Myocyte (in vitro differentiated cells): ENCODE measurements around the gene PTTG1IP. TPM values are rescaled to one million over a fixed set of nuclear protein-coding genes. Genes with fewer than 3 reads are reported as not detected.

Source experiments
- DNase-seq: peaks from one replicate; pipeline ENCODE4 v3.0.0-alpha.2; 2012; ENCODE audit warnings: low read depth
- total RNA-seq: library from RNA; depleted of rRNA; stranded (reverse); fragments of >200 nt; gene quantifications from 2 replicates; pipeline ENCODE4 v1.2.3, GENCODE V29; 2014

The PTTG1IP gene
- total RNA-seq, 1 donor from 2014 or later, result 246 TPM

GRCh38 chr21:44896561-44897286, 23.2 kb upstream of the PTTG1IP start:
- DNase-seq, result no peak

DNA sequence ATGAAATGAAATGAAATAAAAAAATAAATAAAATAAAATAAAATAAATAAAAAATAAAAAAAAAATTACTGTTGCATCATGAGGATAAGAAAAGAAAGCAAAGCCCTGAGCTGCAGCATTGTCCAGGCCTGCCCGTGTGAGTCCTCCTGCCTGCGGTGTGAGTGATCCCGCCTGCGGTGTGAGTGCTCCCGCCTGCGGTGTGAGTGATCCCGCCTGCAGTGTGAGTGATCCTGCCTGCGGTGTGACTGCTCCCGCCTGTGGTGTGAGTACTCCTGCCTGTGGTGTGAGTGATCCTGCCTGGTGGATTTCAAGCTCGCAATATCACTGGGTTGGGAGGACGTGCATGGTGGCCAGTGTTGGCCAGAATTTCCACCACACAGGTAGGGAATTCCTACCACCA, 22.4 kb upstream of the PTTG1IP start:
- no peak for DNase-seq

GRCh38 chr21:44894687-44895302, 21.3 kb upstream of the PTTG1IP start:
- no peak for DNase-seq

- no peak for DNase-seq
These were observed 20.6 kb upstream of the PTTG1IP start for GRCh38 chr21:44893948-44894656.

DNA sequence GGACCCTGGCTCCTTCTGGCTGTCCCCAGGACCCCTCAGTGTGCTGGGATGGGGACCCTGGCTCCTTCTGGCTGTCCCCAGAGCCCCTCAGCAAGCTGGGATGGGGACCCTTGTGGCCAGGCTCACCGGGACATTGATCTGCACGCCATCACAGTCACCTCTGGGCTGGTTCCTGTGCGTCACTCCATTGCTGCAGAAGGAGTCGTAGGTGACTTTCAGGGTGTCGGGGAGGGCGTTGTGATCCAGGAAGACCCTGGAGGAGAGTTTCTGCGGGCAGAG, 19.7 kb upstream of the PTTG1IP start:
- no peak for DNase-seq

DNA sequence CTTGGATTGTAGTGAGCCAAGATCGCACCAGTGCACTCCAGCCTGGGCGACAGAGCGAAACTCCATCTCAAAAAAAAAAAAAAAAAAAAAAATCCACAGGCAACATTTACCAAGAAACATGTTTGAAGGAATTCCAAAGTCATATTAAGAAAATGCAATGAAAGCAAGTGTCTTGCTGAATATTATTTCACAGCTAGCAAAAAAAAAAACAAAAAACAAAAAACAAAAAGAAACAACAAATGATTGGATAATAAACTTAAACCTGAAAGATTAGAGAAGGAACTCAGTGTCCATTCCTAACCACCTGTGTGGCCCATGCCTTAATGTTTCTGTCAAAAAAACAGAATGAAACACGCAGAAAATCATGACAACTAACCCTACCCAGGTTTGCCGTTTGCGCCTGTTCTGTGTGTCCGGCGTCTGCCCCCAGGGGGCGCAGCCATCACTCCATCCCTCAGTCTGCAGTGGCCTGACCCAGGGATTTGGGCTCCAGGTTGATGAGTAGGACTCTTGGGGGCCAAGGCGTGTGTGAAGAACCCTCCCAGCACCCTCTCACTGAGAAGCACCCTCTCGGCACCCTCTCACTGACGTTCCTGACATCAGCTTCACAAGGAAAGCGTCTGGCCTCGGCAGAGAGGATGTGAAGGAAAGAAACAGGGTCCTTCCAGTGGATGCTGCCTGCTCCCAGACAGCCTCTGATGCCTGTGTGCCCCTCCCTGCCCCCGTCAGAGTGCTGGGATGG, 19.2 kb upstream of the PTTG1IP start:
- DNase-seq, result peak; percentile 31

DNA sequence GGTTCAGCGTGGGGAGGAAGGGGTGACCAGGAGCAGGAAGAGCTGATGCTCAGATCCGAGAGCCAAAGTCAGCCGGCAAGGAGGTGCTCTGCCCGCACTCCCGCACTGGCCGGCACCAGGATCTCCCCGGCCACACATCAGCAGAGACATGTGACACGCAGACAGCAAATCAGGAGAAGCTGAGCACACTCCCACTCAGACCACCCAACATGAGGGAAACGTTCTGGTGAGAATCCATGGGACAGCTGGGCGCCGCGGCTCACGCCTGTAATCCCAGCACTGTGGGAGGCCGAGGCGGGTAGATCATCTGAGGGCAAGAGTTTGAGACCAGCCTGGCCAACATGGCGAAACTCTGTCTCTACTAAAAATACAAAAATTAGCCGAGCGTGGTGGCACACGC, 18.6 kb upstream of the PTTG1IP start:
- no peak for DNase-seq

DNA sequence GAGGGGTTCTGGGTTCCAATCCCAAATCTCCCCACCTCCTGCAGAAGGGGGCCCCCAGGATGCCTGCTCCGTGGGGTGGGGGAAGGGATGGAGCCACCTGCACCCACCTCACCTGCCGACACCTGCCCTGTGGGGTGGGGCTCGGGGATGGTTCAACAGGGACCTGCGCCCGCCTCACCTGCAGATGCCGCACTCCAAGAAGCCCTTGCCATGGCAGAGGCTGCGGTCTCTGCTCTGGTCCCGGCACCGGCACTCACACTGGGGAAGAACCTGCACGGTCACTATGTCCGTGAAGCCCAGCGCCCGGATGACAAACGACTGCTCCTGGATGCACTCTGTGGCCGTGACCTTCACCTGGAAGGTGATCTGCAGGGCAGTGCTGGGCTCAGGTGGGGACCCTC, 18.1 kb upstream of the PTTG1IP start:
- DNase-seq, result no peak

- DNase-seq, result no peak
These were observed 17.6 kb upstream of the PTTG1IP start for GRCh38 chr21:44890961-44891541.

DNA sequence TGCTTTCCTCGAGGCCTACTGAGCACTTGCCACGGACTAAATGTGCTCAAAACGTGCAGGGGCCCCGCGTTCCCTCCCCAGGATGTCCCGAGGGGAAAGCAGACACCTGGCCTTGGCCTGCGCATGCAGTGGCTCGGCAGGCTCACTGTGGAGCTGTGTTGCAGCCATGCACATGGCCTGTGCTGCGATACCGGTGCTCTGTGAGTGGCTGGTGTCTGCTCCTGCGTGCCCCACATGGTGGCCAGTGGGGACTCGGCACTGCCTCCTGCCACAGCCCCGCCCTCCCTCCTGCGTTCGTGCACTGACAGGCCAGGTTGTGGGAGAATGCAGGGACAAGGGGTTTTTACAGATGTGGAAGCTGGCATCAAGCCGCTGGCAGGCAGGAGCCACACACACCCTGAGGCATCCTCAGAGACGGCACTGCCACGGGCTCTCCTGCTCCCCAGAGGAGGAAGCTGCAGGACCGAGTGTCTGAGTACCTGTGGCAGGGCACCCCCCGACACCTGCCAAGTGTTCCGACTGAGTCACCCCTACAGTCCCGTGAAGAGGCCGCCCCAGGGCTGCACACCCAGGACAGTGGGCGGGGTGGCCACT, 16.9 kb upstream of the PTTG1IP start:
- no peak for DNase-seq

DNA sequence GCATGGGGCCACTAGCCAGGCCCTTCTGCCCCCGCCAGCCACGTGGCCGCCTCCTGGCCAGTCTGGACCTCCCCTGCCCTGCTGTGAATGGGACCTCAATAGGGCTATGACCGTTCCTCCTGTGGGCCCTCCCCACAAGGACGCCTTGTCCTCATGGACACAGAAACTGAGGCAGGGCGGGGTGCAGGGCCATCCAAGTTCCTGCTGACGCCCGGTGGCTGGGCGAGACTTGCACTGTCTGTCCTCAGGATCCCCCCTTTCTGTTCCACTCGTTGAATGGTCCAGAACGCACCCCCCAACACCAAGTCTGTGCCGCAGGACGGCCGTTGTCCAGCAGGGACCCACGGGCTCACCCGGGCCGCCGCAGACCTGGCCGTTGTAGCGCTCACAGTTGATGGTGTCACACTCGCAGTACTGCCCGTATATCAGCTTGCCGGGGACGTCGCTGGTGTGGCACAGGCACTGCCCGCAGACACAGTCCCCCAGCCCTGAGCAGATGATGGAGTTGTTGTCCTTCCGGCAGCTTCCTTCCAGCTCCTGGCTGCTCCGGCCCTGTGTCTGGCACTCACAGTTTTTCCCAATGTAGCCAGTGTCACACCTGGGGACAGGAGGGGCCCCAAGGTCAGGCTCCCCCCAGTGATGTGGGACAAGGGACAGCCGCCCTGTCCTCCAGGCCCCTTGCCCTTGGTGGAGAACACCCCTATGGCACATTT, 16.3 kb upstream of the PTTG1IP start:
- DNase-seq, result no peak

DNA sequence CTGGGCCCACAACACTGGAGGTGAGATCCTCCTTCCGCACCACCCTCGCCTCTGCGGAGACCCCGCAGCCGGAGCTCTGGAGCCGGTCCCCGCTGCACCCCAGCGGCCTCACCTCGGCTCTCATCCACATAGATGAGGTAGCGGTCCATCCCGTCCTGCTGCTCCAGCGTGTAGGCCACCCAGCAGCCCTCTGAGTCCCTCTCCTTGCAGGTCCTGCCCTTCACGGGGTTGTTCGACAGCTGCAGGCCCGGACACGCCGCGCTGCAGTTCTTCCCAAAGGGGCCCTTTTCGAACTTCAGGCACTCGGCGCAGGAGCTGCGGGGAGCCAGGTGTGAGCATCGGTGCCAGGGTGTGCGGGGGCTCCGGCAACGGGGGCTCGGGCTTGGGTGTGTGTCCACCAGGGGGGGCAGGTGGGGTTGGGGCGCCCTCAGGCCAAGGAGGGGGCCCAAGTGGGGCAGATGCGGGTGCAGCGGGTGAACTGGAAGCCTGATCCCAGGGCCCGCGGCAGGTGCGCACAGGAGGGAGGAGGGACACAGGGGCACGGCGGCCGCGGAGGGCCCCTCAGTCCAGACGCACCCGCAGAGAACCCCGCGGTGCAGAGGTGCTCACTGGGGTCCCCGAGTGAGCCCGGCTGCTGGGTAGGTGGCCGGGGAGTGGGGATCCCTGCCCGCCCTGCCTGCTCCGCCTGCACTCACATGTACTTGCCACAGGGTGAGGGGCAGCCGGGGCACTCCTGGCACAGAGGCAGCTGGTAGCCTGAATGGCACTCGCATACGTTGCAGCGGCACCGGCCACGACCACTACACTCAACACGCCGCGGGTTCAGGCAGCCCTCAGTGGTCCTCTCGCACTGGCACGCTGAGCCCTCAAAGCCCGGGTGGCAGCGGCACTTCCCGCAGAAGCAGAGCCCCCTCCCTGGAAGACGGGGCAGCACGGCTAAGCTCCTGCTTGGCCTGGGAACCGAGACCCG, 15.4 kb upstream of the PTTG1IP start:
- DNase-seq, result no peak

DNA sequence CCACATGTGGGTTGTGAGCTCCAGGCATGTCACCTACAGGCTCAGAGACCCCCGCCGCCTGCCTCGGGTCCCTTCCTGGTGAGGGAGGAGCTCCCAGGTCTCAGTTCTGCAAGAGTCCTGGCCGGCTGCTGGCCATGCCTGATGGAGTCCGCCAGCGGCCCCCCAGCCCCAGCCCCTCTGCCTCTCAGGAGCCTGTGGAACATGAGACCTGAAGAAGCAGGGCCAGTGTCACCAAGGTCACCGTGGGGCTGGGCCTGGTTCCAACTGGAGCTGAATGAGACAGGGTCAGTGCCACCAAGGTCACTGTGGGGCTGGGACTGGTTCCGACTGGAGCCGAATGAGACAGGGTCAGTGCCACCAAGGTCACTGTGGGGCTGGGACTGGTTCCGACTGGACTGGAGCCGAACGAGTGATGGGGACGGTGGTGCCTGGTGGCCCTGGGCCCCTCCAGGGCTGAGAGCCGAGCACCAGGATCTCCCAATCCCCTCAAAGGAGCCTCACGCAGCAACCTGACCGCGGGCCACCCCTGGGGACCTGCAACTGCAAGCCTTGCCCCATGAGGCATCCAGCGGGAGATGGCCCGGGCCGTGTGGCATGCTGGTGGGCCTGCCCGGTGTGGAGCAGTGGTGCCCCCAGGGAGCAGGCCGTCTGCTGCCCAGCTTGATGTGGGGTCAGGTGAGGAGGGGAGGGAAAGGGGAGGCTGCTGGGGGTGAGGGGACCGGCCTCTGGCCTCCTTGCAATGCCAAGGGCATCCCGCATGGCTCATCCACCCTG, 14.5 kb upstream of the PTTG1IP start:
- DNase-seq, result no peak

DNA sequence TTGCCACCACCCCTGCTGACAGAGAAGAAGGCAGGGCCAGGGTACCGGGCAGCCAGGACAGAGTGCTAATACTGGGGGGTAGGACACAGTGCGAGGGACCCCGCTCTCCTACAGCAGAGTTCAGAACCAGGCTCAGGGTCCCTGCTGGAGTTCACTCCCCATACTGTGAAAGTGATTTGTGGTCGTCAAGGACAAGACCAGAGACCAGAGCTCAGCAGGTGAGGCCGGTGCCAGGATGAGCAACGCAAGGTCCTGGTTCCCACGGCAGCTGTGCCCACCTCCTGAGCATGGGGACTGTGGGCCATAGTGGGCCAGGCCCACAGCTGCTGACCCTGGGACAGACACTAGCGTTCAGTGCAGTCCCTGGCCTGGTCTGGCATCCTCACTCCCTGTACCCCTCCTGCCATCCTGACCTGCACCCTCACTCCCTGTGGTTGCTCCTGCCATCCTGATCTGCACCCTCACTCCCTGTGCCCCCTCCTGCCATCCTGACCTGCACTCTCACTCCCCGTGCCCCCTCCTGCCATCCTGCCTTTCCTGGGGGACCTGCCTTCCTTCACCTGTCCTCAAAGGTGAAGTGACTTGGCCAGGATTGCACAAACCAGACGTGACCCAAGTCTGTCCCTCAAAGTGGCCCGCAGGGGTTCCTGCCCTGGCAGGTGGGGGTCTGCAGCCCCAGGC, 13.8 kb upstream of the PTTG1IP start:
- DNase-seq, result no peak

DNA sequence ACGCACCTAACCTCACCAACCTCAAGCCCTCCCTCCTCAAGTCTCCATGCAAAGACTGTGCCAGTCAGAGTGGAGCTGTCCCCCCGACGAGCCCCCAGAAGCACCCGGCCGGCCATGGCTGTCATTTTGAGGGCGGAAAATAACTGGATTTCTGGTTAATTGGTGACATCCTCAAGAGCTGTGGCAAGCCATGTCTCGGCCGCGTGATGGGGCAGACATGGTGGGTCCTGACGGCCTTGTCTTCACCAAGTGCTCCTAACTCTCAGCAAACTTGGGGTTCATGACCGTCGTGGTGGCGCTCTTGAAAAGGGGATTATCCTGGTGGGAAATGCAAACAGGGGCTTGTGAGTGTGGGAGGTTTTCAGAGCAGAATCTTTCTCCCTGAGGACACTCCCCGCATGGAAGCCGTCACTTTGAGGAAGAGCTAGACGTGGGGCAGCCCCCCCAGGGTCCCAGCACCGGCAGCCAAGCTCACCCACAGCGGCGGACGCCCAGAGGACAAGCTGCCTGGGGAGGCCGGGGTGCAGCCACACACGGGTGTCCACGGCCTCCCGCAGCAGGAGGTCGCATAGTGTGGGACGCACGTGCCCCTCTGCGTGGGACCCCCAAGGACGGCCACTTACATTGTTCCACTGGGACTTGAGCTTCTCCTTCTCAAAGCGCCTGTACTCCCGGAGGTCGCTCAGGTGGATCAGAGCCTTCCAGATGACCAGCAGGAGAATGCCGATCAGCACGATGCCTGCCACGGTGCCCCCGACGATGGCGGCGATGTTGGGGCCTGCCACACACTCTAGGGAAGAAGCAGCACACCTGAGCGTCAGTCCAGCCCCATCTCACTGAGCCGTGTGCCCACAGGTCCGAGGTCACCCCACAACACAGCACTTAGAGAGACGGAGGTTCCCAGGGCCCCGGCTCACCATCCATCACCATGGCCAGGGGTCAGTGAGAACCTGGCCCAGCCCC, 12.9 kb upstream of the PTTG1IP start:
- DNase-seq, result no peak

- no peak for DNase-seq
These were observed 12.1 kb upstream of the PTTG1IP start for GRCh38 chr21:44885615-44886014.

DNA sequence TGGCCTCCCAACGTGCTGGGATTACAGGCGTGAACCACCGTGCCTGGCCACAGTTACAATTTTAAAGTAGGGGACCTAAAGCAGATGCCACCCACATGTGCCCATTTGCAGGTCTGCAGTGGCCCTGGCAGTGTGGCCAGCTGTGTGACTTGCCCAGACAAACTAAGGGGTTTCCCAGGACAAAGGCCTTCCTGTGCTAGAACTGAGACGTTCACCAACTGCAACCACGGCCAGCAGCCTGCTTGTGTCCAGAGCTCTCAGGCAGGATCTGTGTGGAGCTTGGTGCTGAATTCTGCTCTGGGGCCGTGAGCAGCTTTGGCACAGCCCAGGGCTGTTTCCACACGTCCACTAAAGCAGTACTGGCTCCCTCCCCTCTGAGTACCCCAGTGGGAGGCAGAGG, 10.6 kb upstream of the PTTG1IP start:
- no peak for DNase-seq
